GM12801 (cell line): ENCODE measurements around the gene TRPC4.

Experiments used
- CTCF ChIP-seq: IDR thresholded peaks from one replicate; pipeline ENCODE4 v1.5.1; 2011; ENCODE audit warnings: control low read depth; ENCODE audit not compliant: insufficient read length; ENCODE audit errors: extremely low read depth

TRPC4 gene

GRCh38 chr13:37878496-37878895, 8.9 kb upstream of the TRPC4 start:
- no peak for TF ChIP-seq CTCF

GRCh38 chr13:37870895-37871550, 1.5 kb upstream of the TRPC4 start:
- no peak for TF ChIP-seq CTCF

- no peak for TF ChIP-seq CTCF
These were observed 895 bp upstream of the TRPC4 start for GRCh38 chr13:37870489-37870845.

GRCh38 chr13:37869506-37869755, 141 bp downstream of the TRPC4 start:
- no peak for TF ChIP-seq CTCF

- no peak for TF ChIP-seq CTCF
These were observed 674 bp downstream of the TRPC4 start for GRCh38 chr13:37868691-37869505.

- TF ChIP-seq CTCF, result no peak
These were observed 5.9 kb downstream of the TRPC4 start for GRCh38 chr13:37863708-37864107.

- no peak for TF ChIP-seq CTCF
These were observed 34.2 kb downstream of the TRPC4 start for GRCh38 chr13:37835392-37835791.
